HG02588 (cell line): Measurements from ENCODE around the gene ACP4.

Experiments
- ATAC-seq: cut with Tn5 transposase; IDR thresholded peaks from one replicate; pipeline ENCODE4 v1.9.1; 2021; ENCODE audit warnings: mild to moderate bottlenecking, moderate library complexity; ENCODE audit not compliant: unreplicated experiment

The ACP4 gene

DNA sequence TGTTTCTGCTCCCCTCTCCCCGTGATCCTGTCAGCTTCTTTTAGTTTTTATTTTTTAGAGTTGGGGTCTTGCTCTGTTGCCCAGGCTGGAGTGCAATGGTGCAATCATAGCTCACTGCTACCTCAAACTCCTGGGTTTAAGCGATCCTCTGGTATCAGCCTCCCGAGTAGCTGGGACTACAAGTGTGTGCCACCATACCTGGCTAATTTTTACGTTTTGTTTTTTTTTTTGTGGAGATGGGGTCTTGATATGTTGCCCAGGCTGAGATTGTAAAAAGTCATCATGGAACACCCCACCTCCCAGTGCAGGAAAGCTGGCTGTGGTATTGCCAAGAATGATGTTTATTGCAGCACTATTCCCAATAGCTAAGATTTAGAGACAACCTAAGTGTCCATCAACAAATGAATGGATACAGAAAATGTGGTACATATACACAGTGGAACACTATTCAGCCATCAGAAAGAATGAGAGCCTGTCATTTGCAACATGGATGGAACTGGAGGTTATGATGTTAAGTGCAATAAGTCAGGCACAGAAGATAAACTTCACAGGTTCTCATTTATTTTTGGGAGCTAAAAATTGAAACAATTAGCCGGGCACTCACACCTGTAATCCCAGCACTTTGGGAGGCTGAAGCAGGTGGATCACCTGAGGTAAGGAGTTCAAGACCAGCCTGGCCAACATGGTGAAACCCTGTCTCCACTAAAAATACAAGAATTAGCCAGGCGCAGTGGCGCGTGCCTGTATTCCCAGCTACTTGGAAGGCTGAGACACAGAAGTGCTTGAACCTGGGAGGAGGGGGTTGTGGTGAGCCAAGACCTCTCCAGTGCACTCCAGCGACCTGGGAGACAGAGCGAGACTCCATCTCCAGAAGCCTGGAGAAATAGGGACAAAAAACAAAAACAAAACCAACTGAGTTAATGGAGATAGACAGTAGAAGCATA lies 49.8 kb downstream of the ACP4 start:
- ATAC-seq, result no peak

DNA sequence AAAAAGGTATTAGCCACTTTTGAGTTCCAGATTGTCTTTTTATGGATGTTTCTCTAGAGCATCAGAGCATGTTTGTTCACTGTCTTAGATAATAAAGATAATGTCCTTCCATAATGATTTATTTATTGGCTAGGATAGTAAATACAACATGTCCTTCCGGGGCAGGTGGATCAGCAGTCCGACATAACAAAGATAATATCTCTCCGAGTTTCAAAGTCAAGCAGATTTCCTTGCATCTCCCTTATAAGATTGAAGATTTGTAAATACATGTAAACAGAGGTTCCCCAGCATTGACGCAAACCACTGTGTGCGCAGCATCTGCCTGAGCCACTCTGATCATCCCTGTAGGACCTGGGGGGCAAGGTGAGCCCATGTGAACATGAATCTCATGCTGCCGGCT lies 51.9 kb downstream of the ACP4 start:
- no peak for ATAC-seq

DNA sequence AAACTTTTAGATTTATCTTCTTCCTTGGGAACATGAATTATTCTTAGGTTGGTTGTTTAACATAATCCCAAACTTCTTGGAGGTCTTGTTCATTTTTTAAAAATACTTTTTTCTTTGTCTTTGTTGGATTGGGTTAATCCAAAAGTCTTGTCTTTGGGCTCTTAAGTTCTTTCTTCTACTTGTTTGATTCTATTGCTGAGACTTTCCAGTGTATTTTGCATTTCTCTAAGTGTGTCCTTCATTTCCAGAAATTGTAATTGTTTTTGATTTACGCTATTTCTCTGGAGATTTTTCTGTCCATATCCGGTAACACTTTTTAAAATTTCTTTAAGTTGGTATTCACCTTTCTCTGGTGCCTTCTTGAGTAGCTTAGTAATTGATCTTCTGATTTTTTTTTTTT lies 53.0 kb downstream of the ACP4 start:
- ATAC-seq, result no peak

DNA sequence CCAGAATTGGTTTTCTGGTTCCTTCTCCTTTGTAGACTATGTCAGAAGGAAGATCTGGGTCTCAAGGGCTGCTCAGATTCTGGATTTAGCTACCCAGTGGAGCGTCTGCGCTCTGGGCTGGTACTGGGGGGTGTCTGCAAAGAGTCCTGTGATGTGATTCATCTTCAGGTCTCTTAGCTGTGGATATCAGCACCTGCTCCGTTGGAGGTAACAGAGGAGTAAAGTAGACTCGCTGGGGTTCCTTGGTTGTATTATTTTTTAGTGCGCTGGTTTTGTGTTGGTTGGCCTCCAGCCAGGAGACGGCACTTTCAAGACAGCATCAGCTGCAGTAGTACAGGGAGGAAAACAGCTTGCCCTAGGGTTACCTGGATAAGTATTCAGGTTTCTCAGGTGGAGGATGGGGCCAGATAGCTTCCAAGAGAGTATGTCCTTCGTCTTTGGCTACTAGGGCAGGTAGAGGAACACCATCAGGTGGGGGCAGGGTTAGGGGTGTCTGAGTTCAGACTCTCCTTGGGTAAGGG lies 53.5 kb downstream of the ACP4 start:
- no peak for ATAC-seq

DNA sequence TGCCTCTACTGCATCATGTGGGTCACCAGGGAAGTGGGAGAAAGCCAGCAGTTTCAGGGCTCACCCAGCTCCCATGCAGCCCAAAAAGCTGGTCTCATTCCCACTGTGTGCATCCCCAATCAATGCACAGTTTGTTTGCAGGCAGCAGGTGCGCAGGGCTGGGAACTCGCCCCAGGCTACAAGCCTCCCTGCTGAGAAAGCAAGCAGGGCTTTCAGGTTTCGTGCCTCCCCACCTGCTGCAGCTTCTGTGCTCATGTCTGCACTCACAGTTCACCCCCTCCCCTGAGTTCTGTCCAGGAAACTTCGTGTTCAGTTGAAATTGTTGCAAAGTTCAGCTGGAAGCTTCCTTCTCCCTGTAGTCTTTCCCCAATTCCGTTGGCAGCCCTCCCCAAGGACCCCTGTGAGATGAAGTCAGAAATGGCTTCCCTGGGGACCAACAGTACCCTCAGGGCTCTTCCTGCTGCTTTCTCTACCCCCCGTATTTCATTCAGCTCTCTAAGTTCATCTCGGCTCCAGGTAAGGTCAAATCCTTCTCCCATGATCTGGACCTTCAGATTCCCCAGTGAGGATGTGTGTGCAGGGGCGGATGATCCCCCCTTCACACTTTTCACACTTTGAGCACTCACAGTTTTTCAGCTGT lies 54.2 kb downstream of the ACP4 start:
- no peak for ATAC-seq
